Esophagus squamous epithelium (tissue), 5 donors: Measurements from ENCODE around the gene TRMT11. TPM values are rescaled to one million over a fixed set of nuclear protein-coding genes. Genes with fewer than 3 reads are reported as not detected.
A peak's percentile ranks its signal among the peaks of the same experiment; 100 is the strongest.

ENCODE experiments used
- DNase-seq: peaks from one replicate; lab custom pipeline; 2025; lab: John Stamatoyannopoulos, UW
- H3K27ac ChIP-seq, 4 donors: fragments of 200-600 bp; sonication (generic); one replicate each; pipeline ENCODE4 v1.5.1; 2016 to 2019; ENCODE audit warnings: mild to moderate bottlenecking in 1 of 4
- H3K27me3 ChIP-seq, 4 donors: fragments of 200-600 bp; sonication (generic); 1 replicate in 3 of 4; 2 replicates in 1 of 4; pipeline versions ENCODE4 v1.5.1 to v1.6.0; 2017 to 2021; ENCODE audit warnings: antibody characterized with exemption in 1 of 4
- H3K36me3 ChIP-seq, 3 donors: fragments of 200-600 bp; sonication (generic); one replicate each; pipeline ENCODE4 v1.5.1; 2016 to 2019
- H3K4me1 ChIP-seq, 3 donors: fragments of 200-600 bp; sonication (generic); one replicate each; pipeline ENCODE4 v1.5.1; 2017 to 2019
- H3K4me3 ChIP-seq, 4 donors: fragments of 200-600 bp; sonication (generic); 1 replicate in 3 of 4; 2 replicates in 1 of 4; pipeline ENCODE4 v1.5.1; 2016 to 2019; ENCODE audit warnings: mild to moderate bottlenecking in 2 of 4, moderate library complexity in 1 of 4
- H3K9me3 ChIP-seq, 3 donors: fragments of 200-600 bp; sonication (generic); one replicate each; pipeline ENCODE4 v1.5.1; 2016 to 2019
- POLR2A ChIP-seq, 4 donors: fragments of 450-650 bp; IDR thresholded peaks; one replicate each; pipeline ENCODE4 v1.6.1; 2017; ENCODE audit warnings: antibody characterized with exemption in 4 of 4, mild to moderate bottlenecking in 4 of 4, moderate library complexity in 3 of 4
- WGBS, 2 donors: methylation state at CpG; one replicate each; pipeline ENCODE4 v1.1.5; 2018; 5-methylcytosine and 5-hydroxymethylcytosine counted together
- intact Hi-C: fragments of 100-400 bp; cut with DNase I; formaldehyde crosslinking; loops from one replicate; pipeline ENCODE4 v1.15.0; 2022
- total RNA-seq, 4 donors: library from RNA; depleted of rRNA; stranded (reverse); fragments of >200 nt; gene quantifications; one replicate each; pipeline ENCODE4 v1.1.0, GENCODE V29; 2016
- TF ChIP-seq, protein P1 (sequence below), 6 experiments: fragments of 450-650 bp in 4 of 6; fragments of 200-600 bp in 2 of 6; sonication (generic) in 2 of 6; IDR thresholded peaks; one replicate each; pipeline ENCODE4 v1.5.1; 2016 to 2019; ENCODE audit warnings: antibody characterized with exemption in 6 of 6, mild to moderate bottlenecking in 4 of 6, moderate library complexity in 4 of 6
- donor health status: DM: yes; HTN: yes; CAD: no.

TRMT11 gene
- total RNA-seq, 4 donors from 2014 or later = 7.8 to 23.3 (median 17.2) TPM

DNA sequence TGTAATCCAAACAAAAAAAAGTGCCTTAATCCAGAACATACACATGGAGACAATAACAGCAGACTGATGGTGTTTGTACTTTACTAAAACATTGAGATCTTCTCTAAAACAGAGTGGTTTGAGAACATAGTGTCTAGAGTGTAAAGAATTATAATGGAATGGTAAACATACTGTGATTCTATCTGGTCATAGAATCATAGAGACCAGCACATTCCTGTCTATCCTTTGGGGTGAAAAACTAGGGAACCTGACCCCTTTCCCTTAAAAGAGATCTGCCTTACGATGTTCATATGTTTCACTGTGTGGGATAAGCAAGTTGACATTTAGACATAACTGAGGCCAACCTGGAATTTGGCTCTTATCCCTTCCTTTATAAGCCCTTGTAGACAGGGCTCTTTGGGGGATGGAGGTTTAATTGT is 55.7 kb downstream of the TRMT11 start:
- whole genome bisulfite sequencing, 2 donors = 81 to 90% methylated on average over 1 of the region's 1 CpG

DNA sequence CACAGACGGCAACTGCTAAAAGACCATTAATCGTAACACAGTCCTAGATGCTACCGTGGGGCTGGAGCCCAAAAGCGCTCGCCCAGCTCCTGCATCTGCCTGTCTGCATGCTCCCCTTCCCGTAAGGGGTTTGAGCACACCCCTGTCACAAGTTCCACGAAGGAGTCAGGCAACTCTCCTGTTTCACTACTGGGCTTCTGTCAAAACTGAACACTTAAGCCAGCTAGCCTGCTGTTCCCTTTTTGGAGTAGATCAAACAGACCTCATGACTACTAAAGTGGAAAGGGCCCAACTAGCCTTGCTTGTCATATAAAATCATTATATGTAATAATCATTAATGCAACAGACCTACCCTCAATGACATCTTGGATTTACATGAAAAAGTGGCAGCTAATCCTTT is 61.3 kb downstream of the TRMT11 start:
- Histone ChIP-seq H3K4me1 (no peaks in the 10 kb centered on the region), H3K4me3 (no peak overlapping the region), H3K27me3 (no peaks in the 10 kb centered on the region), H3K27ac (no peak overlapping the region), H3K9me3 (no peaks in the 10 kb centered on the region), H3K36me3 (peaks cover 0 to 31% (median 3%) of the 10 kb centered on the region in 3 donors)
- TF ChIP-seq POLR2A (IDR thresholded peaks at IDR 0.05) = no peak
- TF ChIP-seq, protein P1, sequence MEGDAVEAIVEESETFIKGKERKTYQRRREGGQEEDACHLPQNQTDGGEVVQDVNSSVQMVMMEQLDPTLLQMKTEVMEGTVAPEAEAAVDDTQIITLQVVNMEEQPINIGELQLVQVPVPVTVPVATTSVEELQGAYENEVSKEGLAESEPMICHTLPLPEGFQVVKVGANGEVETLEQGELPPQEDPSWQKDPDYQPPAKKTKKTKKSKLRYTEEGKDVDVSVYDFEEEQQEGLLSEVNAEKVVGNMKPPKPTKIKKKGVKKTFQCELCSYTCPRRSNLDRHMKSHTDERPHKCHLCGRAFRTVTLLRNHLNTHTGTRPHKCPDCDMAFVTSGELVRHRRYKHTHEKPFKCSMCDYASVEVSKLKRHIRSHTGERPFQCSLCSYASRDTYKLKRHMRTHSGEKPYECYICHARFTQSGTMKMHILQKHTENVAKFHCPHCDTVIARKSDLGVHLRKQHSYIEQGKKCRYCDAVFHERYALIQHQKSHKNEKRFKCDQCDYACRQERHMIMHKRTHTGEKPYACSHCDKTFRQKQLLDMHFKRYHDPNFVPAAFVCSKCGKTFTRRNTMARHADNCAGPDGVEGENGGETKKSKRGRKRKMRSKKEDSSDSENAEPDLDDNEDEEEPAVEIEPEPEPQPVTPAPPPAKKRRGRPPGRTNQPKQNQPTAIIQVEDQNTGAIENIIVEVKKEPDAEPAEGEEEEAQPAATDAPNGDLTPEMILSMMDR (IDR thresholded peaks at IDR 0.05) = no peak
- 87 to 88% methylated on average over 3 to 6 of the region's 7 CpGs for WGBS, 2 donors
- DNase-seq = no peak
- intact Hi-C loops = no loop called here

More for the DNA sequence above, 55.7 kb downstream of the TRMT11 start:
- H3K4me1 ChIP-seq = peaks cover 0 to 16% (median 11%) of the 10 kb centered on the region in 3 donors
- H3K9me3 ChIP-seq = no peaks in the 10 kb centered on the region
- TF ChIP-seq POLR2A (IDR thresholded peaks at IDR 0.05) = no peak
- TF ChIP-seq, protein P1 (IDR thresholded peaks at IDR 0.05) = no peak
- DNase-seq = no peak
- peak overlapping the region in 3 of 4 donors; percentile 6 to 68 (median 58) for H3K27ac ChIP-seq
- no peaks in the 10 kb centered on the region for H3K27me3 ChIP-seq
- H3K36me3 ChIP-seq = peaks cover 0 to 23% (median 0%) of the 10 kb centered on the region in 3 donors
- no peak overlapping the region for H3K4me3 ChIP-seq
- intact Hi-C loops = no loop called here

DNA sequence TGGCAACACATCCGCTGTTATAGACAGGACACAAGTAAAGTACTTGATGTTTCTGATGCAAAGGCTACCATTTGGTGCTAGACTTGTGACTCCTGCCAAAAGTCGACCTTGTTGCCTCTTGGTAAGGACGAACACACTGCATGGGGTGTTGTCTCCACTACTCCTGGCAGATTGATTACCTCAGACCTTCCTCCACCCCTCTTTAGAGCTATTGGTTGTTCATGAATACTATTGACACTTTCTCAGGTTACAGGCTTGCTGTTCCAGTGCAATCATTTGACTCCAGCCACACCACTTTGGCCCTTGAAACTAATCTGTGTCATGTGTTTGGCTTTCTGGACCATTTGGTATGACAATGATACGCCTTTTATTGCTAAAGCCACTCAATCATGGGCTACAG is 62.3 kb downstream of the TRMT11 start:
- H3K4me1 ChIP-seq = no peaks in the 10 kb centered on the region
- 88 to 89% methylated on average over 3 to 4 of the region's 4 CpGs for WGBS, 2 donors
- no peaks in the 10 kb centered on the region for H3K27me3 ChIP-seq
- TF ChIP-seq, protein P1 (IDR thresholded peaks at IDR 0.05) = no peak
- TF ChIP-seq POLR2A (IDR thresholded peaks at IDR 0.05) = no peak
- intact Hi-C loops = no loop called here
- H3K27ac ChIP-seq = no peak overlapping the region
- H3K4me3 ChIP-seq = no peak overlapping the region
- H3K36me3 ChIP-seq = peaks cover 0 to 40% (median 3%) of the 10 kb centered on the region in 3 donors
- DNase-seq = no peak
- no peaks in the 10 kb centered on the region for H3K9me3 ChIP-seq

DNA sequence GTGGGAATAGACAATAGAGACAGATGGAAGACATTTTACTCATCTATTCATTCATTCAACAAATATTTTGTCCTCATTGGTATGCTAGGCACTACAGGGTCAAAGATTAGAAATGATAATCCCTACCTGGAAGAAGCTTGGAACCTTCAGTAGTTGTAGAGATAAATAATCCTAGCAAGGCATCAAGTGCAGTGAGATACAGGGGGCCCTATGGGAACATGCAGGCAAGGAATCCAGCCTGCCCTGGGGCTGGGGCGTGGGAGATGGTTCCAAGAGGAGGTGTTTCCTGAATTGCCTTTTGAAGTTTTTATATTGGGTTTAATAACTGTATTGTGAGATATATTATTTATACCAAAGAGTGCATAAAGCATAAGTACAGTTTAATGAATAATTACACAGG is 64.5 kb downstream of the TRMT11 start:
- 82 to 92% methylated on average over 1 of the region's 1 CpG for WGBS, 2 donors
- TF ChIP-seq, protein P1 (IDR thresholded peaks at IDR 0.05) = no peak
- no peak for TF ChIP-seq POLR2A (IDR thresholded peaks at IDR 0.05)
- Histone ChIP-seq H3K36me3 (peaks cover 0 to 38% (median 3%) of the 10 kb centered on the region in 3 donors), H3K27me3 (no peaks in the 10 kb centered on the region), H3K9me3 (no peaks in the 10 kb centered on the region), H3K27ac (no peak overlapping the region), H3K4me1 (no peaks in the 10 kb centered on the region), H3K4me3 (no peak overlapping the region)
- DNase-seq = no peak
- intact Hi-C loops = no loop called here

DNA sequence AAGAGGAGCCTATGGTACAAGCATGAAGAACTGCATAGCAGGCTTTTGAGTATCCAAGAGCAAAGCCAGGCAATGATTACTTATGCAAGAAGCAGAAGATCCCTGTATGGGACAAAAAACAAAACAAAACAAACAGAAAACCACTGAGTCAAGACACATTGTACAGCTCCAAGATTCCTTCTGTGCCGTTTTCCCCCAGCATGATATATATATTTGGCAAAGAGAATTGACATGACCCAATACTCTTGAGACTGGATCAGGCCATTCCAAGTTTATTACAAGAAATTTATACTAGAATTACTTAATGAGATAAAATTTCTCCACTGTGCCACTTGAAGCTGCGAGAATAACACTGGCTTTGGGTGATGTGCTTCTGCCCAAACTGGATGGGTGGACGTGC is 65.5 kb downstream of the TRMT11 start:
- Histone ChIP-seq H3K27ac (no peak overlapping the region), H3K4me1 (no peaks in the 10 kb centered on the region), H3K27me3 (no peaks in the 10 kb centered on the region), H3K36me3 (peaks cover 0 to 28% (median 3%) of the 10 kb centered on the region in 3 donors), H3K9me3 (no peaks in the 10 kb centered on the region), H3K4me3 (no peak overlapping the region)
- intact Hi-C loops = no loop called here
- no peak for DNase-seq
- 75 to 84% methylated on average over 3 of the region's 3 CpGs for WGBS, 2 donors
- no peak for TF ChIP-seq POLR2A (IDR thresholded peaks at IDR 0.05)
- TF ChIP-seq, protein P1 (IDR thresholded peaks at IDR 0.05) = no peak
